ENCODE data around the gene ATP11A. TPM values are rescaled to one million over a fixed set of nuclear protein-coding genes. Genes with fewer than 3 reads are reported as not detected.

Gene ATP11A
- total RNA-seq, 1 experiment from 2014 or later, result 3.7 TPM

- no peaks in the 10 kb centered on the region for H3K9me3 ChIP-seq (replicated peaks)
- 0 out of 2 replicates have a peak, but pooled peaks cover 13% of the 10 kb centered on the region for H3K27me3 ChIP-seq (replicated peaks)
- no peaks in the 10 kb centered on the region for H3K36me3 ChIP-seq
- no peak overlapping the region for H3K27ac ChIP-seq
- no peak overlapping the region for H3K4me3 ChIP-seq
- H3K4me1 ChIP-seq (replicated peaks), result no peaks in the 10 kb centered on the region
- no peak for DNase-seq (ENCODE audit: low read depth in 1 of 2, low spot score in 2 of 2)
Observed at GRCh38 chr13:112908342-112908741, 218.5 kb downstream of the ATP11A start.

DNA sequence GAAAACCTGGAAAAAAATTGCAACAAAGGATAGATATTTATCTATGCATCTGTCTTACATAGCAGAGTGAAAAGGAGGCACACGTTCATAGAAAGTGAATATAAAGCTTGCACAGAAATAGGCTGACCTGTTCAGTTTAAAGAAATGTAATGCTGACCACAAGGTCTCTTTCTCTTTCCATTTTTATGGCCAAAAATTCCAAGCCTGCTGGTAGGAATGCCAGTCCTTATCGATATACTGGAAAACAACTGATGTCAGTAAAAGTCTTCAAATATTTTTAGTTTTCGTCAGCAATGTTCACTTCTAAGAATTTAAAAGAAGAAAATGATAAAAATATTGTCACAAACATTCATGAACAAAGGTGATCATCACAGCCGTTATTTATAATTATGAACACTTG lies 220.2 kb downstream of the ATP11A start:
- Histone ChIP-seq H3K9me3 (replicated peaks) (no peaks in the 10 kb centered on the region), H3K4me3 (no peak overlapping the region), H3K27me3 (replicated peaks) (peaks cover 16% of the 10 kb centered on the region; the same call in 1 of the 2 replicates), H3K27ac (no peak overlapping the region), H3K36me3 (no peaks in the 10 kb centered on the region), H3K4me1 (replicated peaks) (no peaks in the 10 kb centered on the region)
- DNase-seq (ENCODE audit: low read depth in 1 of 2, low spot score in 2 of 2), result no peak

- Histone ChIP-seq H3K36me3 (no peaks in the 10 kb centered on the region), H3K27ac (no peak overlapping the region), H3K4me3 (no peak overlapping the region), H3K27me3 (replicated peaks) (peaks cover 16% of the 10 kb centered on the region; the same call in 1 of the 2 replicates), H3K4me1 (replicated peaks) (no peaks in the 10 kb centered on the region), H3K9me3 (replicated peaks) (no peaks in the 10 kb centered on the region)
- DNase-seq (ENCODE audit: low read depth in 1 of 2, low spot score in 2 of 2), result no peak
Observed at GRCh38 chr13:112910616-112911280, 220.9 kb downstream of the ATP11A start.

DNA sequence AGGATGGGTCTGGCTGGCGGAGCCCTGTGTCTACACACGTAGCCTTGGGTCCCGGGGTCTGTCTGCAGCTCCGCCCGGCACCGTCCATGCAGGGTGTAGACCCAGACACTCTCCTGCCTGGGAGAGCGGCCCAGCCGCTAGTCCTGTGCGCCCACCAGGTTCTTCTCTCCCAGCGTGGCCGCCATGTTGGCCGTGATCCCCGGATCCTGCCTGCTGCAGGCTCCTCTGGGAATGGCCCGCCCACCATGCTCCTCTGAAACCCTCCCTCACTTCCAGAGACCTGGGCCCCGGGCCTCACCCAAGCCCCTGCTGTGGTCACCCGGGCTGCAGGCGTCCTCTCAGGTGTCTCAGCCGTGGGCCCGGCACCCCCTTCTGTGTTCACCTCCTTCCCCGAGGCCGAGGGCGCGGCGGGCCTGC lies 221.5 kb downstream of the ATP11A start:
- H3K27ac ChIP-seq, result no peak overlapping the region
- H3K36me3 ChIP-seq, result no peaks in the 10 kb centered on the region
- peaks cover 16% of the 10 kb centered on the region; the same call in 1 of the 2 replicates for H3K27me3 ChIP-seq (replicated peaks)
- no peaks in the 10 kb centered on the region for H3K4me1 ChIP-seq (replicated peaks)
- DNase-seq (ENCODE audit: low read depth in 1 of 2, low spot score in 2 of 2), result no peak
- no peak overlapping the region for H3K4me3 ChIP-seq
- no peaks in the 10 kb centered on the region for H3K9me3 ChIP-seq (replicated peaks)

- H3K36me3 ChIP-seq, result no peaks in the 10 kb centered on the region
- H3K4me3 ChIP-seq, result no peak overlapping the region
- no peaks in the 10 kb centered on the region for H3K9me3 ChIP-seq (replicated peaks)
- H3K4me1 ChIP-seq (replicated peaks), result no peaks in the 10 kb centered on the region
- no peak overlapping the region for H3K27ac ChIP-seq
- H3K27me3 ChIP-seq (replicated peaks), result peaks cover 16% of the 10 kb centered on the region; the same call in 1 of the 2 replicates
- no peak for DNase-seq (ENCODE audit: low read depth in 1 of 2, low spot score in 2 of 2)
Observed at GRCh38 chr13:112911883-112912282, 222.0 kb downstream of the ATP11A start.

DNA sequence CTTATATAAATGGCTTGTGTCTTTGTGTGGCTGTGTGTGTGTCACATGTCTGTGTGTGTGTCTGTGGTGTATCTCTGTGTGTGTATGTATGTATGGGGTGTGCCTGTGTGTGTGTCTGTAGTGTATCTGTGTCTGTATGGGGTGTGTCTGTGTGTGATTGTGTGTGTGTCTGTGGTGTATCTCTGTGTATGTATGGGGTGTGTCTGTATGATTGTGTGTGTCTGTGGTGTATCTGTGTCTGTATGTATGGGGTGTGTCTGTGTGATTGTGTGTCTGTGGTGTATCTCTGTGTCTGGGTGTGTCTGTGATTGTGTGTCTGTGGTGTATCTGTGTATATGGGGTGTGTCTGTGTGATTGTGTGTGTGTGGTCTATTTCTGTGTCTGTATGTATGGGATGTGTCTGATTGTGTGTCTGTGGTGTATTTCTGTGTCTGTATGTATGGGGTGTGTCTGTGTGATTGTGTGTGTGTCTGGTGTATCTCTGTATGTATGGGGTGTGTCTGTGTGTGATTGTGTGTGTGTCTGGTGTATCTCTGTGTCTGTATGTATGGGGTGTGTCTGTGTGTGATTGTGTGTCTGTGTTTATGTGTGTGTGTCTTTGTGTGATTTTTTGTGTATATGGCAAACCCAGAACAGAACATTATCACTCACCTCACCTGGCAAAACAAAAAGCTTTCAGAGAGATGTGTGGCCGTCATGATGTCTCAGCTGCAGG lies 223.0 kb downstream of the ATP11A start:
- no peak for DNase-seq (ENCODE audit: low read depth in 1 of 2, low spot score in 2 of 2)
- Histone ChIP-seq H3K4me1 (replicated peaks) (no peaks in the 10 kb centered on the region), H3K36me3 (no peaks in the 10 kb centered on the region), H3K4me3 (no peak overlapping the region), H3K27ac (no peak overlapping the region), H3K27me3 (replicated peaks) (peaks cover 13% of the 10 kb centered on the region; the same call in 1 of the 2 replicates), H3K9me3 (replicated peaks) (no peaks in the 10 kb centered on the region)

- H3K9me3 ChIP-seq (replicated peaks), result no peaks in the 10 kb centered on the region
Observed at GRCh38 chr13:112916296-112916695, 226.5 kb downstream of the ATP11A start.

GRCh38 chr13:112917056-112917664 lies 227.3 kb downstream of the ATP11A start:
- H3K4me1 ChIP-seq (replicated peaks), result no peaks in the 10 kb centered on the region
- H3K9me3 ChIP-seq (replicated peaks), result no peaks in the 10 kb centered on the region
- no peak for DNase-seq (ENCODE audit: low read depth in 1 of 2, low spot score in 2 of 2)
- H3K27me3 ChIP-seq (replicated peaks), result peaks cover 6% of the 10 kb centered on the region; the same call in 1 of the 2 replicates
- no peak overlapping the region for H3K27ac ChIP-seq
- no peak overlapping the region for H3K4me3 ChIP-seq
- H3K36me3 ChIP-seq, result no peaks in the 10 kb centered on the region

More at GRCh38 chr13:112916296-112916695, 226.5 kb downstream of the ATP11A start:
- Histone ChIP-seq H3K4me1 (replicated peaks) (no peaks in the 10 kb centered on the region), H3K4me3 (no peak overlapping the region), H3K27ac (no peak overlapping the region), H3K27me3 (replicated peaks) (peaks cover 4% of the 10 kb centered on the region; the same call in 1 of the 2 replicates), H3K36me3 (no peaks in the 10 kb centered on the region)
- DNase-seq (ENCODE audit: low read depth in 1 of 2, low spot score in 2 of 2), result no peak

- no peak overlapping the region for H3K4me3 ChIP-seq
- no peaks in the 10 kb centered on the region for H3K4me1 ChIP-seq (replicated peaks)
- no peak overlapping the region for H3K27ac ChIP-seq
- no peak for DNase-seq (ENCODE audit: low read depth in 1 of 2, low spot score in 2 of 2)
- no peaks in the 10 kb centered on the region for H3K9me3 ChIP-seq (replicated peaks)
- no peaks in the 10 kb centered on the region for H3K36me3 ChIP-seq
- H3K27me3 ChIP-seq (replicated peaks), result peaks cover 6% of the 10 kb centered on the region; the same call in 1 of the 2 replicates
Observed at GRCh38 chr13:112917737-112918136, 227.9 kb downstream of the ATP11A start.

DNA sequence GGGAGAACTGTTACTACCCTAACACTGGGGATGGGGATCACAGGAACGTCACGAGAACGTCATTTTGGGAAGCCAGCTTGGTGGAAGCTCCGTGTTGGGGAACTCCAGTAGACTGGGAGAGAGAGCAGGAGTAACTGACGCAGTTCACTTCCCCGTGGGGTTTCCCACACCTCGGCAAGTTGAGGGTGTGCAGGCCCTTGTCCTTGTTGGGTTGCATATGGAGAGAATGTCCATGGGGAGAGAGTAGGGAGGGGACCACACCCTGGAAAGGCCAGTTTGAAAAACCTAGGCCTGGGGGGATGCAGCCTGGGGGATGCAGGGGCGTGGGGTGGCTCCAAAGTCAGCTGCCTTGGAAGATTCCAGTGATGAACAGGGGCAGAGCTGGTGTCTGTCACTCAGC lies 228.4 kb downstream of the ATP11A start:
- Histone ChIP-seq H3K4me1 (replicated peaks) (no peaks in the 10 kb centered on the region), H3K4me3 (no peak overlapping the region), H3K9me3 (replicated peaks) (no peaks in the 10 kb centered on the region), H3K27me3 (replicated peaks) (peaks cover 6% of the 10 kb centered on the region; the same call in 1 of the 2 replicates), H3K36me3 (no peaks in the 10 kb centered on the region), H3K27ac (no peak overlapping the region)
- DNase-seq (ENCODE audit: low read depth in 1 of 2, low spot score in 2 of 2), result no peak

DNA sequence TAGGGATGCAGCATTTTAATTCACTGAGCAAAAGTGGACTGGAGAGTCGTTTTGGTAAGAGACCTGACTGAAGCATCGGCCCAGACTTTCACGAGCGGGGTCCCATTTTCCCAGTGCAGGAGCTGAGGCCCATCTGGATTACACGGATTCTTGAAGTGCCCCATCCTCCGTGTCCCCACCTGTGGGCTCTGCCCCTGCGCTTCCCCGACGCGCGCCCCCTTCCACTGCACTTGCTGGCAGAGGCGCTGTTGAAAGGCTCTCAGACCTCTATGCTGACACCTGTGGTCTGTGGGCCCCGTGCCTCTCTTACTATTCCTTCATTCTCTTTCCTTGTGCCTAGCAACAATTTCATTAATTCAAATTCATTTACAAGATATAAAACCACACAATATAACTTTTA lies 228.9 kb downstream of the ATP11A start:
- no peak overlapping the region for H3K27ac ChIP-seq
- DNase-seq (ENCODE audit: low read depth in 1 of 2, low spot score in 2 of 2), result no peak
- no peaks in the 10 kb centered on the region for H3K36me3 ChIP-seq
- H3K9me3 ChIP-seq (replicated peaks), result no peaks in the 10 kb centered on the region
- H3K4me3 ChIP-seq, result no peak overlapping the region
- H3K4me1 ChIP-seq (replicated peaks), result no peaks in the 10 kb centered on the region
- H3K27me3 ChIP-seq (replicated peaks), result peaks cover 6% of the 10 kb centered on the region

GRCh38 chr13:112923962-112924361 lies 234.1 kb downstream of the ATP11A start:
- Histone ChIP-seq H3K27me3 (replicated peaks) (peaks cover 21% of the 10 kb centered on the region), H3K4me1 (replicated peaks) (no peaks in the 10 kb centered on the region), H3K27ac (no peak overlapping the region), H3K36me3 (no peaks in the 10 kb centered on the region), H3K4me3 (no peak overlapping the region), H3K9me3 (replicated peaks) (no peaks in the 10 kb centered on the region)
- no peak for DNase-seq (ENCODE audit: low read depth in 1 of 2, low spot score in 2 of 2)

GRCh38 chr13:112924365-112924764 lies 234.5 kb downstream of the ATP11A start:
- Histone ChIP-seq H3K27ac (no peak overlapping the region), H3K36me3 (no peaks in the 10 kb centered on the region), H3K27me3 (replicated peaks) (peaks cover 25% of the 10 kb centered on the region), H3K4me3 (no peak overlapping the region), H3K4me1 (replicated peaks) (no peaks in the 10 kb centered on the region), H3K9me3 (replicated peaks) (no peaks in the 10 kb centered on the region)
- DNase-seq (ENCODE audit: low read depth in 1 of 2, low spot score in 2 of 2), result no peak

DNA sequence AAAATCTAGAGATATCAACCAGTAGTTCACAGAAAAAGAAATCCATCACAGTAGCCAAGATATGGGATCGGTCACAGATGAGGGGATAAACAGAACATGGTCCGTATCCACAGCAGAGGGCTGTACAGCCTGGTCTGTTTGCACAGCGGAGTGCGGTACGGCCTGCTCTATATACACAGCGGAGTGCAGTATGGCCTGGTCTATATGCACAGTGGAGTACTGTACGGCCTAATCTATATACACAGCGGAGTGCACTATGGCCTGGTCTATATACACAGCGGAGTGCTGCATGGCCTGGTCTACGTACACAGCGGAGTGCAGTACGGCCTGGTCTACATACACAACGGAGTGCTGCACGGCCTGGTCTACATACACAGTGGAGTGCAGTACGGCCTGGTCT lies 236.2 kb downstream of the ATP11A start:
- Histone ChIP-seq H3K36me3 (no peaks in the 10 kb centered on the region), H3K4me3 (no peak overlapping the region), H3K9me3 (replicated peaks) (no peaks in the 10 kb centered on the region), H3K27me3 (replicated peaks) (peaks cover 36% of the 10 kb centered on the region), H3K27ac (no peak overlapping the region), H3K4me1 (replicated peaks) (no peaks in the 10 kb centered on the region)
- DNase-seq (ENCODE audit: low read depth in 1 of 2, low spot score in 2 of 2), result no peak

Measured in SJSA1 (cell line).